Epithelial cell of proximal tubule (primary cell): Measurements from ENCODE around the gene ANKRD66. TPM values are rescaled to one million over a fixed set of nuclear protein-coding genes. Genes with fewer than 3 reads are reported as not detected.

Experiments used
- DNase-seq: peaks from one replicate; pipeline ENCODE4 v3.0.0-alpha.2; 2011; ENCODE audit warnings: low read depth
- H3K4me3 ChIP-seq: 2 replicates; pipeline ENCODE4 v1.5.1; 2011; ENCODE audit warnings: low read depth, mild to moderate bottlenecking, low read length
- total RNA-seq: library from RNA; depleted of rRNA; stranded (reverse); fragments of >200 nt; gene quantifications from 2 replicates; pipeline ENCODE4 v1.2.3, GENCODE V29; 2015
- TF ChIP-seq, protein P1 (sequence below): conservative IDR thresholded peaks from 2 replicates; pipeline ENCODE4 v1.5.1; 2012; ENCODE audit warnings: low read depth, mild to moderate bottlenecking, low read length

Gene ANKRD66
- total RNA-seq, 1 donor from 2014 or later = not detected

DNA sequence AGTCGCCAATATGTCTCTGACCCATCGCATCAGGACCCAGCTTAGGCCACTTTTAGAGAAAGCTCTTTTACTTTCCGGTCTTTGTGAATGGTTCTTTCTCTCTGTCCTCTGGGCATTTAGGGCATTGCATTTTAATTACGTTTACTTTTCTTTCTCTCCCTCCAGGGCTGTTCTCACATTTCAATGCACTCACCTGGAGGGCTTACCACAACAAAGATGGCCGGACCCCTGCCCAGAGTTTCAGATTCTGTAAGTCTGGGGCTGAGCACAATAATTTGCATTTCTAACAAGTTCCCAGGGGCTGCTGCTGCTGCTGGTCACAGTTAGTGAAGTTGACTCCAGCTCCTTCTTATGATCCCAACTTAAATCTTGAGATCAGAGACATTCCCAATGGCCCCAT lies 3.0 kb downstream of the ANKRD66 start:
- DNase-seq = no peak
- TF ChIP-seq, protein P1, sequence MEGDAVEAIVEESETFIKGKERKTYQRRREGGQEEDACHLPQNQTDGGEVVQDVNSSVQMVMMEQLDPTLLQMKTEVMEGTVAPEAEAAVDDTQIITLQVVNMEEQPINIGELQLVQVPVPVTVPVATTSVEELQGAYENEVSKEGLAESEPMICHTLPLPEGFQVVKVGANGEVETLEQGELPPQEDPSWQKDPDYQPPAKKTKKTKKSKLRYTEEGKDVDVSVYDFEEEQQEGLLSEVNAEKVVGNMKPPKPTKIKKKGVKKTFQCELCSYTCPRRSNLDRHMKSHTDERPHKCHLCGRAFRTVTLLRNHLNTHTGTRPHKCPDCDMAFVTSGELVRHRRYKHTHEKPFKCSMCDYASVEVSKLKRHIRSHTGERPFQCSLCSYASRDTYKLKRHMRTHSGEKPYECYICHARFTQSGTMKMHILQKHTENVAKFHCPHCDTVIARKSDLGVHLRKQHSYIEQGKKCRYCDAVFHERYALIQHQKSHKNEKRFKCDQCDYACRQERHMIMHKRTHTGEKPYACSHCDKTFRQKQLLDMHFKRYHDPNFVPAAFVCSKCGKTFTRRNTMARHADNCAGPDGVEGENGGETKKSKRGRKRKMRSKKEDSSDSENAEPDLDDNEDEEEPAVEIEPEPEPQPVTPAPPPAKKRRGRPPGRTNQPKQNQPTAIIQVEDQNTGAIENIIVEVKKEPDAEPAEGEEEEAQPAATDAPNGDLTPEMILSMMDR = no peak
- H3K4me3 ChIP-seq = no peak overlapping the region

DNA sequence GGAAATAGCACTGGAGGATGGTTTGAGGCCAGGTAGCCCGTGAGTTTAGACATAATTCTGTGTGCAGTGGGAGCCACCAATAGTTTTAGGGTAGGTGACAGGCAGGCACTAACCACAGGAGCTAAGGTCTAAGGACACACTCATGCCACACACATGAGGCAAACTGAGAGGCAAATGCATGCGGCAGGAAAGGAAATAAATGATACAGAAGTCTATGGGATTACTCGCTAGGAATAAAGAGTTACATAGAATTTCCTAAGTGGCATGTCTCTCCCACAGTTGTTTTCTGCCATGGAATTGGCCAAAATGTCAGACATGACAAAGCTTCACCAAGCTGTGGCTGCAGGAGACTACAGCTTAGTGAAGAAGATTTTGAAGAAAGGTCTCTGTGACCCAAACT lies 4.9 kb downstream of the ANKRD66 start:
- no peak overlapping the region for H3K4me3 ChIP-seq
- TF ChIP-seq, protein P1 = no peak
- no peak for DNase-seq

- no peak for DNase-seq
- TF ChIP-seq, protein P1 = no peak
These were observed 9.1 kb downstream of the ANKRD66 start for GRCh38 chr6:46755865-46756264.

DNA sequence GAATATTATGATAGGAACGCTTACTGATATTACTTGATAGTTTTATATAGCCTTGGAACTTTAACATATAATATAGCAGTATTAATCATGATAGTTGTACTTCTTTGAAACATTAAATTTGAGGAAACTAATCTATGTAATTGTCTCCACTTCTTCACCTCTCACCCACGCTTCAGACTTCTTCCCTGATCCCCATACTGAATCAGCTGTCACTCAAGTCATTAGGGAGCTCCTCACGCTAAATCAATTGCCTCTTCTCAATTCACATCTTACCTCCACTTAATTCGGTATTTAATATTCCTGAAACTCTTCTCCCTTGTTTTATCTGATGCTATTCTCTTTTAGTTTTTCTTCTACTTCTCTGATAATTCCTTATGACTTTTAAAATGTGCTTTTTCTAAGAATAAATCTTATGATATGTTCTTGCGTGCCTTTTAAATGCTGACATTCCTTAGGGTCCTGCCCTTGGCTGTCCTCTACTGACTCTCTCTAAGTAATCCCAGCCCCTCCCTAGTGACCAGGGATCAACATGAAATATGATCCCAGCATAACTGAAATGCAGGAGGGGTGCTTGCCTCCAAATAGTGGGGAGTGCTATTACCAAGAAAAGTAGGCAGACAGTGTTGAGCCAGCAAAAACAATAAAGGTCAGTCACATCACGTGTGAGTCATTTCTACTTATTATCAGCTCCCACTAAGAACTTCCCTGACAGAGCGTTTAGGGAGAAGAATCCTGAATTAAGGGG lies 9.9 kb downstream of the ANKRD66 start:
- TF ChIP-seq, protein P1 = no peak
- no peak for DNase-seq

More at GRCh38 chr6:46755865-46756264, 9.1 kb downstream of the ANKRD66 start:
- H3K4me3 ChIP-seq = no peak overlapping the region

GRCh38 chr6:46757214-46757596 lies 10.5 kb downstream of the ANKRD66 start:
- no peak overlapping the region for H3K4me3 ChIP-seq
- TF ChIP-seq, protein P1 = no peak
- no peak for DNase-seq

More for the DNA sequence above, 9.9 kb downstream of the ANKRD66 start:
- H3K4me3 ChIP-seq = no peak overlapping the region

GRCh38 chr6:46758960-46759753 lies 12.4 kb downstream of the ANKRD66 start:
- TF ChIP-seq, protein P1 = no peak
- no peak for DNase-seq
- H3K4me3 ChIP-seq = no peak overlapping the region
